Fibroblast of lung (primary cell): ENCODE data around the gene CCNY.

Experiments used
- EZH2 ChIP-seq: IDR thresholded peaks from 2 replicates; pipeline ENCODE4 v1.5.1; 2012; ENCODE audit warnings: low read length, control low read depth, mild to moderate bottlenecking; ENCODE audit errors: missing control alignments
- TF ChIP-seq, protein P1 (sequence below), 2 donors: IDR thresholded peaks in 1 of 2; conservative IDR thresholded peaks in 1 of 2; 1 replicate in 1 of 2; 2 replicates in 1 of 2; pipeline ENCODE4 v1.5.1; 2011 to 2012; ENCODE audit warnings: low read length in 2 of 2, control low read depth in 1 of 2, inconsistent platforms in 1 of 2, low read depth in 1 of 2, mild to moderate bottlenecking in 1 of 2

DNA sequence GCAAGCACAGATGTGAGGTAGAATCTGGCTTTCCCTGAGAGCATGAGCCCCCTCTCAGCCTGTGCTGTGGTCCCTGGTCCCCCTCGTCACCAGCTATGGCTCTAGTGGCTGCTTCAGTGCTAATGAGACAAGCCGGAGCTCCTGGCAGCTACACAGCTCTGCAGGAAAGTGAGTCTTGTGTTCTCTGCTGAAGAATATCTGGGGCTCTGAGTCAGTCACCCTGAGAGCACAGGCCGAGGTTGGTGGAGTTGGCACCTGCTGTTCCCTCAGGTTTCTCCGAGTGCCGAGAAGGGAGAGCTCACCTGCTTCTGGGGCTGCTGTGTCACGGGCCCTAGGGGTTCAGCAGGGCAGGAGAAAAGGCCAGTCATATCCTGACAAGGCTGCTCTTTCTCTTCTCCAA lies 231.6 kb downstream of the CCNY start:
- TF ChIP-seq, protein P1, sequence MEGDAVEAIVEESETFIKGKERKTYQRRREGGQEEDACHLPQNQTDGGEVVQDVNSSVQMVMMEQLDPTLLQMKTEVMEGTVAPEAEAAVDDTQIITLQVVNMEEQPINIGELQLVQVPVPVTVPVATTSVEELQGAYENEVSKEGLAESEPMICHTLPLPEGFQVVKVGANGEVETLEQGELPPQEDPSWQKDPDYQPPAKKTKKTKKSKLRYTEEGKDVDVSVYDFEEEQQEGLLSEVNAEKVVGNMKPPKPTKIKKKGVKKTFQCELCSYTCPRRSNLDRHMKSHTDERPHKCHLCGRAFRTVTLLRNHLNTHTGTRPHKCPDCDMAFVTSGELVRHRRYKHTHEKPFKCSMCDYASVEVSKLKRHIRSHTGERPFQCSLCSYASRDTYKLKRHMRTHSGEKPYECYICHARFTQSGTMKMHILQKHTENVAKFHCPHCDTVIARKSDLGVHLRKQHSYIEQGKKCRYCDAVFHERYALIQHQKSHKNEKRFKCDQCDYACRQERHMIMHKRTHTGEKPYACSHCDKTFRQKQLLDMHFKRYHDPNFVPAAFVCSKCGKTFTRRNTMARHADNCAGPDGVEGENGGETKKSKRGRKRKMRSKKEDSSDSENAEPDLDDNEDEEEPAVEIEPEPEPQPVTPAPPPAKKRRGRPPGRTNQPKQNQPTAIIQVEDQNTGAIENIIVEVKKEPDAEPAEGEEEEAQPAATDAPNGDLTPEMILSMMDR (conservative IDR thresholded peaks at IDR 0.05 in 1 of 2, IDR thresholded peaks at IDR 0.05 in 1 of 2; ENCODE audit: low read depth in 1 of 2, low read length in 2 of 2): no peak
- no peak for TF ChIP-seq EZH2
